ENCODE measurements around the gene APLNR.

The APLNR gene

GRCh38 chr11:57273448-57274058, 36.5 kb upstream of the APLNR start:
- Histone ChIP-seq H3K9ac (ENCODE audit: low read depth, low read length) (no peak overlapping the region), H3K9me3 (ENCODE audit: insufficient read depth, low read depth, low read length) (no peaks in the 10 kb centered on the region), H3K36me3 (ENCODE audit: insufficient read depth, low read depth, low read length) (no peaks in the 10 kb centered on the region), H3K27ac (ENCODE audit: low read length) (no peak overlapping the region), H3K4me3 (ENCODE audit: low read length) (no peak overlapping the region), H3K4me1 (ENCODE audit: insufficient read depth, low read length) (peaks cover 5% of the 10 kb centered on the region; the same call in 1 of the 2 replicates), H3K27me3 (ENCODE audit: insufficient read depth, low read length) (peaks cover 15% of the 10 kb centered on the region; the same call in 1 of the 2 replicates)

- Histone ChIP-seq H3K4me1 (ENCODE audit: insufficient read depth, low read length) (no peaks in the 10 kb centered on the region), H3K27ac (ENCODE audit: low read length) (no peak overlapping the region), H3K9ac (ENCODE audit: low read depth, low read length) (no peak overlapping the region), H3K9me3 (ENCODE audit: insufficient read depth, low read depth, low read length) (peaks cover 16% of the 10 kb centered on the region), H3K27me3 (ENCODE audit: insufficient read depth, low read length) (no peaks in the 10 kb centered on the region), H3K36me3 (ENCODE audit: insufficient read depth, low read depth, low read length) (no peaks in the 10 kb centered on the region), H3K4me3 (ENCODE audit: low read length) (no peak overlapping the region)
Observed at GRCh38 chr11:57269571-57270021, 32.5 kb upstream of the APLNR start.

GRCh38 chr11:57266157-57266556, 29.1 kb upstream of the APLNR start:
- Histone ChIP-seq H3K27me3 (ENCODE audit: insufficient read depth, low read length) (no peaks in the 10 kb centered on the region), H3K36me3 (ENCODE audit: insufficient read depth, low read depth, low read length) (no peaks in the 10 kb centered on the region), H3K4me1 (ENCODE audit: insufficient read depth, low read length) (peaks cover 17% of the 10 kb centered on the region; the same call in 1 of the 2 replicates), H3K27ac (ENCODE audit: low read length) (no peak overlapping the region), H3K9me3 (ENCODE audit: insufficient read depth, low read depth, low read length) (peaks cover 16% of the 10 kb centered on the region), H3K9ac (ENCODE audit: low read depth, low read length) (no peak overlapping the region), H3K4me3 (ENCODE audit: low read length) (no peak overlapping the region)

GRCh38 chr11:57263351-57263750, 26.3 kb upstream of the APLNR start:
- H3K36me3 ChIP-seq (ENCODE audit: insufficient read depth, low read depth, low read length), result no peaks in the 10 kb centered on the region
- peaks cover 17% of the 10 kb centered on the region; the same call in 1 of the 2 replicates for H3K4me1 ChIP-seq (ENCODE audit: insufficient read depth, low read length)
- peaks cover 16% of the 10 kb centered on the region for H3K9me3 ChIP-seq (ENCODE audit: insufficient read depth, low read depth, low read length)
- no peaks in the 10 kb centered on the region for H3K27me3 ChIP-seq (ENCODE audit: insufficient read depth, low read length)
- H3K9ac ChIP-seq (ENCODE audit: low read depth, low read length), result peak overlapping the region; percentile 52; the same call in 1 of the 2 replicates
- peak overlapping the region; percentile 36; the same call in 1 of the 2 replicates for H3K4me3 ChIP-seq (ENCODE audit: low read length)
- H3K27ac ChIP-seq (ENCODE audit: low read length), result peak overlapping the region; percentile 56

- Histone ChIP-seq H3K36me3 (ENCODE audit: insufficient read depth, low read depth, low read length) (no peaks in the 10 kb centered on the region), H3K27ac (ENCODE audit: low read length) (no peak overlapping the region), H3K27me3 (ENCODE audit: insufficient read depth, low read length) (no peaks in the 10 kb centered on the region), H3K9ac (ENCODE audit: low read depth, low read length) (no peak overlapping the region), H3K9me3 (ENCODE audit: insufficient read depth, low read depth, low read length) (peaks cover 16% of the 10 kb centered on the region), H3K4me1 (ENCODE audit: insufficient read depth, low read length) (peaks cover 17% of the 10 kb centered on the region; the same call in 1 of the 2 replicates), H3K4me3 (ENCODE audit: low read length) (no peak overlapping the region)
Observed at GRCh38 chr11:57262157-57262556, 25.1 kb upstream of the APLNR start.

- Histone ChIP-seq H3K4me1 (ENCODE audit: insufficient read depth, low read length) (peaks cover 17% of the 10 kb centered on the region; the same call in 1 of the 2 replicates), H3K9me3 (ENCODE audit: insufficient read depth, low read depth, low read length) (peaks cover 9% of the 10 kb centered on the region; the same call in 1 of the 2 replicates)
Observed at GRCh38 chr11:57260937-57261783, 24.1 kb upstream of the APLNR start.

GRCh38 chr11:57256119-57256518, 19.1 kb upstream of the APLNR start:
- H3K4me3 ChIP-seq (ENCODE audit: low read length), result no peak overlapping the region
- H3K27ac ChIP-seq (ENCODE audit: low read length), result no peak overlapping the region
- H3K4me1 ChIP-seq (ENCODE audit: insufficient read depth, low read length), result no peaks in the 10 kb centered on the region
- no peaks in the 10 kb centered on the region for H3K27me3 ChIP-seq (ENCODE audit: insufficient read depth, low read length)
- H3K9me3 ChIP-seq (ENCODE audit: insufficient read depth, low read depth, low read length), result no peaks in the 10 kb centered on the region
- no peaks in the 10 kb centered on the region for H3K36me3 ChIP-seq (ENCODE audit: insufficient read depth, low read depth, low read length)
- no peak overlapping the region for H3K9ac ChIP-seq (ENCODE audit: low read depth, low read length)

More at GRCh38 chr11:57260937-57261783, 24.1 kb upstream of the APLNR start:
- Histone ChIP-seq H3K27ac (ENCODE audit: low read length) (no peak overlapping the region), H3K9ac (ENCODE audit: low read depth, low read length) (no peak overlapping the region), H3K27me3 (ENCODE audit: insufficient read depth, low read length) (no peaks in the 10 kb centered on the region), H3K36me3 (ENCODE audit: insufficient read depth, low read depth, low read length) (no peaks in the 10 kb centered on the region), H3K4me3 (ENCODE audit: low read length) (no peak overlapping the region)

GRCh38 chr11:57255618-57256017, 18.6 kb upstream of the APLNR start:
- Histone ChIP-seq H3K4me1 (ENCODE audit: insufficient read depth, low read length) (no peaks in the 10 kb centered on the region), H3K27ac (ENCODE audit: low read length) (no peak overlapping the region), H3K36me3 (ENCODE audit: insufficient read depth, low read depth, low read length) (no peaks in the 10 kb centered on the region), H3K9ac (ENCODE audit: low read depth, low read length) (no peak overlapping the region), H3K27me3 (ENCODE audit: insufficient read depth, low read length) (no peaks in the 10 kb centered on the region), H3K4me3 (ENCODE audit: low read length) (no peak overlapping the region), H3K9me3 (ENCODE audit: insufficient read depth, low read depth, low read length) (no peaks in the 10 kb centered on the region)

GRCh38 chr11:57254631-57255030, 17.6 kb upstream of the APLNR start:
- H3K9ac ChIP-seq (ENCODE audit: low read depth, low read length), result no peak overlapping the region
- H3K36me3 ChIP-seq (ENCODE audit: insufficient read depth, low read depth, low read length), result no peaks in the 10 kb centered on the region
- H3K27ac ChIP-seq (ENCODE audit: low read length), result no peak overlapping the region
- no peaks in the 10 kb centered on the region for H3K9me3 ChIP-seq (ENCODE audit: insufficient read depth, low read depth, low read length)
- no peaks in the 10 kb centered on the region for H3K4me1 ChIP-seq (ENCODE audit: insufficient read depth, low read length)
- H3K27me3 ChIP-seq (ENCODE audit: insufficient read depth, low read length), result no peaks in the 10 kb centered on the region
- H3K4me3 ChIP-seq (ENCODE audit: low read length), result no peak overlapping the region

- H3K36me3 ChIP-seq (ENCODE audit: insufficient read depth, low read depth, low read length), result no peaks in the 10 kb centered on the region
- no peak overlapping the region for H3K4me3 ChIP-seq (ENCODE audit: low read length)
- no peaks in the 10 kb centered on the region for H3K4me1 ChIP-seq (ENCODE audit: insufficient read depth, low read length)
- no peak overlapping the region for H3K9ac ChIP-seq (ENCODE audit: low read depth, low read length)
- H3K27ac ChIP-seq (ENCODE audit: low read length), result no peak overlapping the region
- H3K9me3 ChIP-seq (ENCODE audit: insufficient read depth, low read depth, low read length), result no peaks in the 10 kb centered on the region
- H3K27me3 ChIP-seq (ENCODE audit: insufficient read depth, low read length), result no peaks in the 10 kb centered on the region
Observed at GRCh38 chr11:57251491-57252104, 14.5 kb upstream of the APLNR start.

- H3K4me1 ChIP-seq (ENCODE audit: insufficient read depth, low read length), result no peaks in the 10 kb centered on the region
- no peaks in the 10 kb centered on the region for H3K36me3 ChIP-seq (ENCODE audit: insufficient read depth, low read depth, low read length)
- H3K27ac ChIP-seq (ENCODE audit: low read length), result no peak overlapping the region
- H3K4me3 ChIP-seq (ENCODE audit: low read length), result no peak overlapping the region
- no peaks in the 10 kb centered on the region for H3K27me3 ChIP-seq (ENCODE audit: insufficient read depth, low read length)
- H3K9ac ChIP-seq (ENCODE audit: low read depth, low read length), result no peak overlapping the region
- H3K9me3 ChIP-seq (ENCODE audit: insufficient read depth, low read depth, low read length), result no peaks in the 10 kb centered on the region
Observed at GRCh38 chr11:57251037-57251436, 14.0 kb upstream of the APLNR start.
